MM.1S (cell line): Measurements from ENCODE around the gene PRM1.

Source experiments
- DNase-seq: peaks from one replicate; pipeline ENCODE4 v3.0.0-alpha.2; 2015
- H2AFZ ChIP-seq: fragments of 300-600 bp; sonication (generic); 2 replicates; pipeline ENCODE4 v1.6.0; 2016; ENCODE audit warnings: antibody characterized with exemption, low read length
- H3F3A ChIP-seq: fragments of 300-600 bp; sonication (generic); 2 replicates; pipeline ENCODE4 v1.6.1; 2016; ENCODE audit warnings: mild to moderate bottlenecking, antibody characterized with exemption, low read length, moderate library complexity, mixed read lengths; ENCODE audit not compliant: insufficient read depth
- H3K27ac ChIP-seq: fragments of 300-600 bp; sonication (generic); 2 replicates; pipeline ENCODE4 v1.5.1; 2016; ENCODE audit warnings: mild to moderate bottlenecking, low read length
- H3K27me3 ChIP-seq: fragments of 300-600 bp; sonication (generic); replicated peaks from 2 replicates; pipeline ENCODE4 v1.6.0; 2016; ENCODE audit warnings: low read length; ENCODE audit not compliant: insufficient read depth
- H3K36me3 ChIP-seq: fragments of 300-600 bp; sonication (generic); replicated peaks from 2 replicates; pipeline ENCODE4 v1.6.1; 2016; ENCODE audit warnings: mild to moderate bottlenecking, low read length, mixed read lengths; ENCODE audit not compliant: insufficient read depth
- H3K4me1 ChIP-seq: fragments of 300-600 bp; sonication (generic); 2 replicates; pipeline ENCODE4 v1.6.1; 2016; ENCODE audit warnings: low read length, mixed read lengths
- H3K4me2 ChIP-seq: fragments of 300-600 bp; sonication (generic); 2 replicates; pipeline ENCODE4 v1.6.0; 2016; ENCODE audit warnings: low read depth, low read length
- H3K4me3 ChIP-seq: fragments of 300-600 bp; sonication (generic); 2 replicates; pipeline ENCODE4 v1.5.1; 2016; ENCODE audit warnings: low read length, mixed read lengths
- H3K79me2 ChIP-seq: fragments of 300-600 bp; sonication (generic); 2 replicates; pipeline ENCODE4 v1.6.1; 2016; ENCODE audit warnings: mixed run types, low read length, mixed read lengths
- H3K9ac ChIP-seq: fragments of 300-600 bp; sonication (generic); 2 replicates; pipeline ENCODE4 v1.6.1; 2016; ENCODE audit warnings: low read length, mixed read lengths
- H3K9me2 ChIP-seq: fragments of 300-600 bp; sonication (generic); replicated peaks from 2 replicates; pipeline ENCODE4 v1.6.1; 2016; ENCODE audit warnings: mild to moderate bottlenecking, low read length, mixed read lengths; ENCODE audit not compliant: insufficient read depth
- H3K9me3 ChIP-seq: fragments of 300-600 bp; sonication (generic); replicated peaks from 2 replicates; pipeline ENCODE4 v1.6.1; 2016; ENCODE audit warnings: mild to moderate bottlenecking, low read length, mixed read lengths; ENCODE audit not compliant: insufficient read depth
- H4K20me1 ChIP-seq: fragments of 300-600 bp; sonication (generic); 2 replicates; pipeline ENCODE4 v1.6.1; 2016; ENCODE audit warnings: mild to moderate bottlenecking, low read length, moderate library complexity, mixed read lengths; ENCODE audit not compliant: insufficient read depth
- EZH2 ChIP-seq: fragments of 300-600 bp; sonication (generic); optimal IDR thresholded peaks from 2 replicates; pipeline ENCODE3; 2017; ENCODE audit warnings: low read depth, mild to moderate bottlenecking, antibody characterized with exemption, low read length, mixed read lengths
- EZH2phosphoT487 ChIP-seq: fragments of 300-600 bp; sonication (generic); IDR thresholded peaks from 2 replicates; pipeline ENCODE4 v1.6.1; 2018; ENCODE audit warnings: antibody characterized with exemption, low read length
- TF ChIP-seq, protein P1 (sequence below): fragments of 300-600 bp; sonication (generic); IDR thresholded peaks from 2 replicates; pipeline ENCODE4 v1.5.1; 2016; ENCODE audit warnings: antibody characterized with exemption, low read length, mixed read lengths

Gene PRM1

DNA sequence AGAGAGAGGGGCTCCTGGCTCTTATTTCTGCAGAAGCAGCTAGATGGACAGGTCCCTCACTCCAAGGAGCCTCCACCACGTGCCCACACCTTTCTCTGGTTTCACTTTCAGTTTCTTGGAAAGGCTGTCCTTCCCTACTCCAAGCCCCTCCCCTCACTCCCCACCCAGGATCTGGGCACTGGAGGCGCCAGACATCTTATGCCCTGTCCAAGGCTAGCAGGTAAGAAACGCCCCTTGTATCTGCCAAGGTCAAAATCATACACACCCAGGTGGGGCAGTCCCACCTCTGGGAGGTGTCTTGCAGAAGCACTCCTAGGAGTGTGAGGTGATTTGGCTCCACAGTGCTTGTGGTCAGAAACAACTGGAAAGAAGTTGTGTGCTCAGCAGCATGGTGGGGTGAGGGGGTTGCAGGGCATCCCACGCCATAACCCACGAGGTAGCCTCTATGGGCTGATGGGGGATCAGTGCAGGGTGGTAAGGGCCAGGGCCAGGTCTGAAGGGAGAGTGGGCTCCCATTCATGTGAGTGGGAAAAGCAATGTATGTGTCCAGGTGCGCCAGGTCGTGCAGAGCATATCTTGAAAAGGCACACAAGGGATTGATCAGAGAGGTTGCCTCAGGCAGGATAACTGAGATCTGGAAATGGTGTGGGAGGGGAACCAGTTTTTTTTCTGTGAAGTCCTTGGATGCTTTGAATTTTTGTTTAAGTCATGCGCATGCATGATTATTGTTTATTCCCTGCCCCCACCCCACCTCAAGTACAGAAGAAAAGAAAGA is 31.8 kb upstream of the PRM1 start:
- Histone ChIP-seq H4K20me1 (no peaks in the 10 kb centered on the region), H3K4me1 (peaks cover 46% of the 10 kb centered on the region), H3K79me2 (no peaks in the 10 kb centered on the region), H3K9ac (no peak overlapping the region), H3K4me2 (0 out of 2 replicates have a peak overlapping the region, but pooled peaks have one; percentile 4), H3F3A (peaks cover 40% of the 10 kb centered on the region), H2AFZ (no peak overlapping the region; the same call in 1 of the 2 replicates), H3K9me2 (no peaks in the 10 kb centered on the region), H3K9me3 (no peaks in the 10 kb centered on the region), H3K27ac (peak overlapping the region; percentile 24; the same call in 1 of the 2 replicates), H3K36me3 (no peaks in the 10 kb centered on the region), H3K4me3 (no peak overlapping the region), H3K27me3 (no peaks in the 10 kb centered on the region)
- DNase-seq = peak; percentile 52
- TF ChIP-seq EZH2phosphoT487 (no peak), EZH2 (no peak)
- TF ChIP-seq, protein P1, sequence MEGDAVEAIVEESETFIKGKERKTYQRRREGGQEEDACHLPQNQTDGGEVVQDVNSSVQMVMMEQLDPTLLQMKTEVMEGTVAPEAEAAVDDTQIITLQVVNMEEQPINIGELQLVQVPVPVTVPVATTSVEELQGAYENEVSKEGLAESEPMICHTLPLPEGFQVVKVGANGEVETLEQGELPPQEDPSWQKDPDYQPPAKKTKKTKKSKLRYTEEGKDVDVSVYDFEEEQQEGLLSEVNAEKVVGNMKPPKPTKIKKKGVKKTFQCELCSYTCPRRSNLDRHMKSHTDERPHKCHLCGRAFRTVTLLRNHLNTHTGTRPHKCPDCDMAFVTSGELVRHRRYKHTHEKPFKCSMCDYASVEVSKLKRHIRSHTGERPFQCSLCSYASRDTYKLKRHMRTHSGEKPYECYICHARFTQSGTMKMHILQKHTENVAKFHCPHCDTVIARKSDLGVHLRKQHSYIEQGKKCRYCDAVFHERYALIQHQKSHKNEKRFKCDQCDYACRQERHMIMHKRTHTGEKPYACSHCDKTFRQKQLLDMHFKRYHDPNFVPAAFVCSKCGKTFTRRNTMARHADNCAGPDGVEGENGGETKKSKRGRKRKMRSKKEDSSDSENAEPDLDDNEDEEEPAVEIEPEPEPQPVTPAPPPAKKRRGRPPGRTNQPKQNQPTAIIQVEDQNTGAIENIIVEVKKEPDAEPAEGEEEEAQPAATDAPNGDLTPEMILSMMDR = no peak

DNA sequence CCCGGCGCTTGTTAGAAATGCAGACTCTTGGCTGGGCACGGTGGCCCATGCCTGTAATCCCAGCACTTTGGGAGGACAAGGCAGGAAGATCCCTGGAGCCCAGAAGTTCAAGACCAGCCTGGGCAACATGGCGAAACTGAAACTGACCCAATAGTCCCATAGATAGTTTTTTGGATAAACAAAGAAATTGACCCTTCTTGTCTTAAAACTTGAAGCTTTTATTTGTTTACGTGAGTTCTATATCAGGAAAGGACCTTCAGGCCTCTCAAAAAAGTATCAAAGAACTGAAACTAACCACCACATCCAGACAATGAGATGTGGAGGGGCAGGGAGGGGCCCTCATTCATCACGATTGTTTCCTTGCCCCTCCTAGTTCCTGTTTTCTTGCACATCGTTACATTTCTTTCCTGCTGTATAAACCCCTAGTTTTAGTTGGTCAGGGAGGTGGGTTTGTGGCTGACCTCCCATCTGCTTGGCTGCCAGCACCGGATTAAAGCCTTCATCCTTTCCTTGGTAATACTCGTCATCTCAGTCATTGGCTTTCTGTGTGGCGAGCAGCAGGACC is 29.9 kb upstream of the PRM1 start:
- no peaks in the 10 kb centered on the region for H3K27me3 ChIP-seq
- no peaks in the 10 kb centered on the region for H3K79me2 ChIP-seq
- no peak overlapping the region for H2AFZ ChIP-seq
- peak; percentile 89 for DNase-seq
- H3F3A ChIP-seq = peaks cover 45% of the 10 kb centered on the region
- H3K27ac ChIP-seq = peak overlapping the region; percentile 100
- peak overlapping the region; percentile 32 for H3K4me3 ChIP-seq
- H3K4me1 ChIP-seq = peaks cover 46% of the 10 kb centered on the region
- H3K4me2 ChIP-seq = peak overlapping the region; percentile 93
- no peaks in the 10 kb centered on the region for H3K36me3 ChIP-seq
- H3K9me2 ChIP-seq = no peaks in the 10 kb centered on the region
- no peaks in the 10 kb centered on the region for H4K20me1 ChIP-seq
- no peaks in the 10 kb centered on the region for H3K9me3 ChIP-seq
- H3K9ac ChIP-seq = peak overlapping the region; percentile 86
- TF ChIP-seq, protein P1 = no peak
- no peak for TF ChIP-seq EZH2phosphoT487
- no peak for TF ChIP-seq EZH2

DNA sequence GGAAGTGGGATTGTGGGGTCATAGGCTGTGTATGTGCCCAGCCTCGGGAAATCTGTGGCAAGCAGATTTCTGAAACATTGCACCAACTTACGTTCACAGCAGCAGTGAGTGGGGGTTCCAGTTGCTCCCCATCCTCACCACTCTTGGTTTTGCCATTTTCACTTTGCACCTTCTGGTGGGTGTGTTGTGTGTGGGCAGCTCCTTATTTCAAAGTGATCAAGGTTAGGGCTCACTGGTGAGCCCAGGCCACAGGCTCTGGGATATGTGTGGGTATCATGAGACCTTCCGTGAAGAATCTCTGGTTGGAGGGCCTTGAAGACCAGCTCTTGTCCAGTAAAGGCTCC is 29.5 kb upstream of the PRM1 start:
- Histone ChIP-seq H3K27me3 (no peaks in the 10 kb centered on the region), H2AFZ (no peak overlapping the region), H3K9me3 (no peaks in the 10 kb centered on the region), H3K9ac (peak overlapping the region; percentile 86), H3K4me1 (peaks cover 46% of the 10 kb centered on the region), H4K20me1 (no peaks in the 10 kb centered on the region), H3K4me2 (peak overlapping the region; percentile 93), H3K27ac (peak overlapping the region; percentile 100), H3K4me3 (peak overlapping the region; percentile 32), H3K9me2 (no peaks in the 10 kb centered on the region), H3K36me3 (no peaks in the 10 kb centered on the region), H3F3A (peaks cover 45% of the 10 kb centered on the region), H3K79me2 (no peaks in the 10 kb centered on the region)
- TF ChIP-seq EZH2phosphoT487 (no peak), EZH2 (no peak)
- TF ChIP-seq, protein P1 = no peak
- DNase-seq = no peak
